Urinary bladder (tissue), 2 donors: ENCODE measurements around the gene ZBED2. TPM values are rescaled to one million over a fixed set of nuclear protein-coding genes. Genes with fewer than 3 reads are reported as not detected.

Experiments
- polyA plus RNA-seq: library from polyadenylated mRNA; stranded (reverse); fragments of 200-250 nt; gene quantifications from one replicate; pipeline ENCODE4 v1.2.3, GENCODE V29; 2013
- total RNA-seq: library from RNA; depleted of rRNA; stranded (reverse); fragments of >200 nt; gene quantifications from one replicate; pipeline ENCODE4 v1.2.3, GENCODE V29; 2014
- donor health status: healthy.

The ZBED2 gene
- total and polyA plus RNA-seq, 2 donors, result 0.04 TPM; not detected in 1

Other genes with a start within 250 kb of the ZBED2 start
- 7.6 TPM for gene CD96, start 53.1 kb downstream of the ZBED2 start, total RNA-seq
- 2.1 TPM for gene CD96, start 53.1 kb downstream of the ZBED2 start, polyA plus RNA-seq
- gene PLCXD2, start 79.3 kb upstream of the ZBED2 start, total RNA-seq, result 3.0 TPM
- gene PLCXD2, start 79.3 kb upstream of the ZBED2 start, polyA plus RNA-seq, result 4.4 TPM